CD4-positive, alpha-beta T cell treated with Interleukin-17A for 4 hours (primary cell): ENCODE results near the gene DTNBP1.
A peak's percentile ranks its signal among the peaks of the same experiment; 100 is the strongest.

Experiments
- DNase-seq: peaks from one replicate; pipeline ENCODE4 v3.0.0-alpha.2; 2020; ENCODE audit warnings: mixed read lengths

The DTNBP1 gene

DNA sequence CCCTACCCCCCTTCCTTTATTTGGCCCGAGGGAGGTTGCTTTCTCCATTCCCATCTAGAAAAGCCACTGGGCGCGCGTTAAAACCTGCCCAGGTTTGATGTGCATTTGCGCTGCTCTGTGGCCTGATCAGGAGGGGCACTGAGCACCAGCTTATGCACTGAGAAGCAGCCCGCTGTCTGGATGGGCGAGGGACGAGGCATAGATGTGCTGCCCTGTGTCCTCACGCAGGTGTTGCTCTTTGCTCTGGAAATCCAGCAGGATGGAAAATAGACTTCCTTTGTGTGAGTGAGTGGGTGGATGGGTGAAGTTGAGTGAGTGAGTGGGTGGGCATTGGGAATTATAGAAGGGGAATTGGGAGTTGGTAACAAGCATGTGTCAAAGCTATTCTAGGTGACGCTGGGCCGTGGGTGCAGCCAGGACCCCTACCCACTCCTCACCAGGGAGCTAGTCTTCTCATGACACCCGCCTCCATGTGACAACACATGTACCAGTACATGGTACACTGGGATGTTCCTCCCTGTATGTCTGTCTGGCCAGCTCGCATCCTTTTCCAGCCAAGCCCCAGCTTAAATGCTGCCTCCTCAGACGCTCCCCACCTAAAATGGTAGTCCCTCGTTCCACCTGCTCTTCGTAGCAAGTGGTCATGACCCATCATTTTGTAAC, 162.6 kb downstream of the DTNBP1 start:
- no peak for DNase-seq

DNA sequence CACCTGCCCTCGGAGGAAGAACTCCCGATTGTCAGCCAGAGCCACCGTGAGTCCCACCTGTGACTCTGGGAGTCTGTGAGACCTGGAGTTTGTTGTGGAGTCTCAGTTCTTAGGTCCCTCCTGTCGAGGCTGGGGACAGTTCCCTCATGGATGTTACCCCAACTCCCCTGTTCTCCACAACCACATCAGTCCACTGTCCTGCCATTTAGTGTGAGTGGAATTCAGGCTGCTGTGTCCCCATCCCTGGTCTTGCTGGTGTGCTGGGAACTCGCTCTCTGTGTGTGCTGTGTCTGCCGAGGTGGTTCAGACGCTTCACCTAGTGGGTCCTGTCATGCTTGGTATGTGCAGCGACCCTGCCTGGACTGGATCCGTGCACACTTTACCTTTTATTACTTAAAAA, 163.2 kb downstream of the DTNBP1 start:
- DNase-seq, result no peak

DNA sequence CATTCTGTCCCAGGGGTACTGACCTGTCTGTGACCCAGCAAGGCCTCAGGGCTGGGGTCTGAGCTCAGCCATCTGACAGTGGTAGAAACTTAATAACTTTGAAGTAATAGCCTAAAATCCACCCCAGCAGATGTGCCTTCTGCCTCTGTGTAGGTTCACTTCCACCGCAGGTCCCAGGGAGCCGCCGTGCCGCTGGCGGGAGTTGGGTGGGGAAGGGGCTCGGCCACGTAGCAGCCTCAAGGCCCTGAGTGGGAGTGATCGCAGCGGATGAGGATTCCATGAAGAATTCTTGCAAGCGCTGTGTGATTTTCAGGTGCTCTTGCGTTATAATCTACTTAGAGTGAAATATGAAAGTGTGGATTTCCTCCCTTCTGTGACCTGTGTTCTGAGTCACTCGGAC, 163.7 kb downstream of the DTNBP1 start:
- no peak for DNase-seq

DNA sequence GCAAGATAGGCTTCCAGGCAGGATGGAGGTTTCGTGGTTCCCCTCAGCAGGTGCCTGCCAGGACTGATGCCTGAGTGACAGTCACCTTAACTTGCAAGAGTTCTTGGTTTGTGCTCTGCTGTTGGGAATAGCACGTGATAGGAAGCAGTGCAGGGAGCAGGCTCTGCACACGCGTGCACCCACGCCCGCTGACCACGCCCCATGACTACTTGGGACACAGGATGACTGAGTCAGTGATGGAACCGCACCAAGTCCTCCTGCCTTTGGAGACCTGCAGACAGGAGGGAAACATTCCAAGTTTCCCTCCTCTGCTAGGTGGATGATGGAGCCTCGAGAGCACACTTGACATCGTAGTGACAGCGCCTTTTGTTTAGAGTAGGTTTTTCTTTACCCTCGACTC, 164.2 kb downstream of the DTNBP1 start:
- no peak for DNase-seq

DNA sequence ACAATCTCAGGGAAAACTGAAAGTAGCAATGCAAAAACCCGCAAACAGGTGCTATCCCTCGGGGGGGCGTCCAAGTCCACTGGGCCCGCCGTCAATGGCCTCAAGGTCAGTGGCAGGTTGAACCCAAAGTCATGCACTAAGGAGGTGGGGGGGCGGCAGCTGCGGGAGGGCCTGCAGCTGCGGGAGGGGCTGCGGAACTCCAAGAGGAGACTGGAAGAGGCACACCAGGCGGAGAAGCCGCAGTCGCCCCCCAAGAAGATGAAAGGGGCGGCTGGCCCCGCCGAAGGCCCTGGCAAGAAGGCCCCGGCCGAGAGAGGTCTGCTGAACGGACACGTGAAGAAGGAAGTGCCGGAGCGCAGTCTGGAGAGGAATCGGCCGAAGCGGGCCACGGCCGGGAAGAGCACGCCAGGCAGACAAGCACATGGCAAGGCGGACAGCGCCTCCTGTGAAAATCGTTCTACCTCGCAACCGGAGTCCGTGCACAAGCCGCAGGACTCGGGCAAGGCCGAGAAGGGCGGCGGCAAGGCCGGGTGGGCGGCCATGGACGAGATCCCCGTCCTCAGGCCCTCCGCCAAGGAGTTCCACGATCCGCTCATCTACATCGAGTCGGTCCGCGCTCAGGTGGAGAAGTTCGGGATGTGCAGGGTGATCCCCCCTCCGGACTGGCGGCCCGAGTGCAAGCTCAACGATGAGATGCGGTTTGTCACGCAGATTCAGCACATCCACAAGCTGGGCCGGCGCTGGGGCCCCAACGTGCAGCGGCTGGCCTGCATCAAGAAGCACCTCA, 166.3 kb downstream of the DTNBP1 start:
- DNase-seq, result no peak

DNA sequence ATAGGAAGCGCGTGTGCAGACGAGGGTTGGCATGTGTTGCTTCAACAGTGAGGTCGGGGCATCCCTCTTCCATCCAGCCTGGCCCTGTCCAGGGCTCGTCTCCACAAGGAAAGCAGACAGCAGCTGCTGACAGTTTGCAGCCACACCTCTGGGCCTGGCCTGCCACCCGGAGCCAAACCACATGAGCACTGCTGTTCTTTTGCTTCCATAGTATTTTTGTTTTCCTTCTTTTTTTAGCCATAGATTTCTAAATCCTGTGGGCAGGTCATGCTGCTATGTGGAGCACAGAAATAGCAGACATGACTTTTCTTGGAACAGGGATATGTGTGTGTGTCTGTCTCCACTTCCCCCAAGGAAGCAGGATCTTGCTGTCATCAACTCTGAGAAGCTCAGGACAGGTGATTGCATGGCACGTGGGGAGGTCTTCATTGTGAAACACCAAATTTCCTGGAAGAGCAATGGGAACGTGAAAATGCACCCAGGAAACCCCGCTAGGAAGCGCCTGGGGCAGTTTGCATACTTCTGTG, 167.4 kb downstream of the DTNBP1 start:
- no peak for DNase-seq

DNA sequence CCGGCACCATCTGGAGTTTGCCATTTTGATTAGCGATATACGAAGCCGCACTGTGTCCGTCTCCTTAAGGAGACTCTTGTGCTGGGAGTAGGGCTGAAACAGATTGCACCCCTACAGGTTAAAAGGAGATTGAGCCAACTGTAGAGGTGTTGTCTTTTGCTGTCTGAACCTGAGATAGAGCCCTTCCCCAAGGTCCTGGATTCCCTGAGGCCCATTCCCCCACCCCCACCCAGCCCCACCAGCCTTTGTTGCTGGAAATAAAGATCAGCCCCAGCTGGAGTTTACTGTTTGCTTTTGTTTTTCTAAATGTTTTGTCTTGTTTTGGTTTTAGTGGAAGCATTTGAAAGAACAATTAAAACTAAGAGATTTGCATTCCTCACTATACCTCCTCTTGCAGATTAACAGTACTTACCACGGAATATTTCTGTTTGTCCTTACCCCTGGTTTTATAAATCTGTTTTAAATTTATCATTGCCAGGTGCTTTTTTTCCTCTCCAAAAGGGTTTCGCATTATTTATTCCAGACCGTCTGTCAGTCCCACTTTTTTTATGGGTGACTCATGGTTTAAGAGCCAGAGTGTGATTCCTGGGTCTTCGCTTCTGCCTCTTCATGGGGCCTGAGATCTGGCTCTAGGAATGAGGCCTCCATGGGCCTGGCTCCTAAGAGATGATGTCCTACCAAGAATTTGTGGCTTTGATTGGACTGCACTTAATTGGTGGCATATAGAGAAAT, 169.2 kb downstream of the DTNBP1 start:
- DNase-seq, result no peak

DNA sequence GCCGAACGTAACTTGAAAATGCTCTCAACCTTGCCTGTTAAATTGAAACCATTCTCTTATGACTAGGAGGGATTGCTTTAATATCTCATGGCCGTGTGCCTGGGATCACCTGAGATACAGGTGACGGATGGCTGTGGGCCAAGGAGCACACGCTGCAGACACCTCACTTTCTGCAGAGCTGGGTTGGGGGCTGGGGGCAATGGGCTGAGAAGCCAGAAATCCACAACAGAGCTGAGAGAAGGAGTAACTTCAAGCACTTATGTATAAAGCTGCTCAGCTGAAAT, 170.9 kb downstream of the DTNBP1 start:
- no peak for DNase-seq

DNA sequence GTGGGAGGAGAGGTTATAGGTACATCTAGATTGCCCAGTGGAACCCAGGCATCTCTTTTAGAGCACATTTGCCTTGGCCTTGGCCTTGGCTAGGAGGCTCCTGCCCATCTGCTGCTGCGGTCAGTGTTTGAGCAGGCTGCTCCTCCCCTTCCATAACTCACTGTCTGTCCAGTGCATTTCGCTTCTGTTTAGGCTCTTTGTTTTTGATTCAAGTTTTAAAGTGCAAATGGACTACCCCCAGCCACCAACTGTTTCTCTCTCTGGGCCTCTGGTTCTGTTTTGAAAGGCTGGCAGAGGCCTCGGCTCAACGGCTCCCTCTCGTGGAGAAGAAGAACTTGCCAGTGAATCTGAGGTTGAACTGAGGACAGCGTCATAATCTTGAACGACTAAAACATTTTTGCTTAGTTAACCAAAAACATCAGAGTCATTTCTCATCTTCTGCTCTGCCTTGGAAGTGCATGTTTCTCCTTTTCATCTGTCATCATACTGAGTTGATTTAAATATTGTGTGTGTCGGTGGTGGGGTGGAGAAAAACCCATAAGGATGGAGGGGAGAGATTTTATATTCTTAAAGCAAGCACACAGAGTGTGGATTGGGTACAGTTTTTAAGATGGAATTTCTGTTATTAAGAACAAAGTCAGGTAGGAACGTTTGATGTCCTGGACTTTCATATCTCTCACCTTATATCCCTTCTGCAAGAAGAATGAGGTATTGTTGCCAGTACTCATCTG, 171.4 kb downstream of the DTNBP1 start:
- DNase-seq, result peak; percentile 76

DNA sequence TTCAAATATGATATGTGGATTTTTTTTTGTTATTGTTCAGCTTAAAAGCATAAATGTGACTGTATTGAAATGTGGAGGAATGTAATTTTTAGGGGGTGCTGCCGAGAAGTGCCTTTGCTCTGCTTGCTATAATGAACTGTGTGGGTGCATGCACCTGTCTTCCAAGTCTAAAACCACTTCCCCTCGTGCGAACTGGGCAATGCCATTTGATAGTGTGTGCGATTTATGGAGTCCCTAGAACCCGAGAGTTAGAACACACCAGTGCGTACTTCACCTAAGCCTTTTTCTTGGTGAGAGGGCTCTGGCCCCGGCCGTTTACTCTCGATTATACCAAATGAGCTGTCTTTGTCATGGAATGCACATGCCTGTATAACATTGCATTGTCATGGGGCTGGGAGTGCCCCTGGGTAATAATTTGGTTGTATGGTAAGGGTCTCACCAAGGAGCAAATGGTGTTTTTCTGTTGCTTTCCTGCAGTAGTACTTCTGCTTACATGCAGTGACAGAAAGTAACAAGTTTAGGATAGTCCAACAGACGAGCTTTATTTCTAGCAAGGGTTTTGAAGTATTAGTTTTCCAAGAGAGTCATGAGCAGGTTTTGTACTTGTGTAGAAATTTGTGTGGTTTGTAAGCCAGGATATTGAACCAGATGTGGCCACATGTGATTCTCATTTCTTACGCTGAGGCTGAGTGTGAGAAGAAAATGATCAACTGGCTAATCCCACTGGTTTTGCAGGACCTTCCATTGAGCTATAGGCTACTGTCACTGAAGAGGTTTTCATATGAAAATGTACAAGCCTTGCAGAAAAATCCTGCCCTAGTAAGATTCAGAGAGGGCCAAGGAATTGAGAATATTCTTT, 172.4 kb downstream of the DTNBP1 start:
- no peak for DNase-seq

DNA sequence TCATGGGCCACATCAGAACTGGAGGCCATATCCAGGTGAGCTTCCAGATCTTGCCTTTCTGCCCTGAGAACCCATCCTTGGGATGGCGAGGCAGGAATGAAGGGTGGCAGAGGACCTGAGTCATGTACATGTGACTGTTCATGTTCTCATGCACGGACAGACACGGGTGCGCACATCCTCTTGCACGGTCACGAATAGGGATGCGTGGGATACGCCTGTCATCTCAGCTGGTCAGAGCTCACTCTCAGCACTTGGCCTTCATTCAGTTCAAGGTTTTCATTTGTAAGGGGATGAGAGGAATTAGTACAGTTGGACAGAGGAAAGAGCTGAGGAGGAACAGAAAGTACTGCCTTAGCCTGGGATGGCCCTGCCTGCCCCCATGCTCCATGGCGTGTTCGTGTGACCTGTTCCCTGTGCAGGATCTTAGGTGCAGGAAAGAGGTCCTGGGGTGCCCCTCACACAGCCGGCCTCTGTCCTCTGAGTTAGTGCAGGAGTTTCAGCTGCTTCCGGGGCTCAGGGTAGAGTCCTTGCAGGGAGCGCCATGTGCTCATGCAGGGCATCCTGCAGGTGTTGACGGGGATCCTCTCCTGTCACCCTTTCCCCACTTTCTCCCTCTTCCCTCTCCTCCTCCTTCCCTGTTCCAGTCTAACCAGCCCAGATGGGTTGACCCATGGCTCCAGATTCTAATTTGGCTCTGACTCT, 173.4 kb downstream of the DTNBP1 start:
- DNase-seq, result no peak

DNA sequence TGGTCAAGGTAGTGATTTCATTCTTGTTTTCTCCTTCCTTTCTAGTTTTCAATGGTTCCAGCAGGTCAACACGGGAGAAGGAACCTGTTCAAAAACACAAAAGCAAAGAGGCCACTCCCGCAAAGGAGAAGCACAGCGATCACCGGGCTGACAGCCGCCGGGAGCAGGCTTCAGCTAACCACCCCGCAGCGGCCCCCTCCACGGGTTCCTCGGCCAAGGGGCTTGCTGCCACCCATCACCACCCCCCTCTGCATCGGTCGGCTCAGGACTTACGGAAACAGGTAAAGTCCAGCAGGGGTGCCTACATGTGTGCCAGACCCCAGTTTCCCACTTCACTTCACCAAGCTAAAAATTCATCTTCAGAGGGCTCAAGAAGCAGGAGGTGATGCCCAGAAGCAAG, 175.6 kb downstream of the DTNBP1 start:
- DNase-seq, result no peak

DNA sequence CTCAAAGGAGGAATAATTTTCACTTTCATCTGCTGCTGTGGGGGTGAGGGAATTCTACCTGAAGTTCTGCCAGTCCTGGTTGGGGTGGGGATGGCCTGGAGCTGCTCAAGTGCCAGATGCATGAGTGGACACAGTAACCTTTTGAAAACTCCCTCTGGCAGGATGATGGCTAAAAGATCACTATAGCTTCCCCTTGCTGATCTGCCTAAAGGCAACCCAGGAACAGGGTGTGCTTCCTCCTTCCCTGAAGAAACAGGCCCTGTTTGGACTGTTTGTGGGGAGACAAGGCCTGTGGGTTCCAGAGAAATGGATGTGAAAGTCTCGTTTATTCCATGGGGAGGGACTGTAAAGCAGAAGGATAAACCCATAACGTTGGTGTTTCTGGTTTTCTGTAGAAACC, 176.9 kb downstream of the DTNBP1 start:
- DNase-seq, result no peak

DNA sequence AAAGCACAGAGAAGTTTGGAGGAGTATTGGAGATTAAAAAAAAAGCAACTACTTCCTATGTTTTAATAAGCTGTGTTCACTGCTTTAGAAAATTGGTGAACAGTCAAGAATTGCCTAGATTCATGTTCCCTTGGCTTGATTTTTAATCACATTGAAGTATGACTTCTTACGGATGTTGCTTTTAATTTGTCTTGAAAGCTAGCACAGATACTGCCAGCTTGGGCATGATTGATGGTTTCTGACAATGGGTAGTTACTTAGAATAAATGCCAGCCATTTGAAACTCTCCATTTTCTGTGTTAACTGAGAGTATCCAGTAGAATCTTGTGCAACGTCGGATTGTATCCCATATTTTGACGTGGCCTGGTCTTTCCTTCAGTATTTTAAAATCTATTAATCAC, 178.0 kb downstream of the DTNBP1 start:
- DNase-seq, result no peak

DNA sequence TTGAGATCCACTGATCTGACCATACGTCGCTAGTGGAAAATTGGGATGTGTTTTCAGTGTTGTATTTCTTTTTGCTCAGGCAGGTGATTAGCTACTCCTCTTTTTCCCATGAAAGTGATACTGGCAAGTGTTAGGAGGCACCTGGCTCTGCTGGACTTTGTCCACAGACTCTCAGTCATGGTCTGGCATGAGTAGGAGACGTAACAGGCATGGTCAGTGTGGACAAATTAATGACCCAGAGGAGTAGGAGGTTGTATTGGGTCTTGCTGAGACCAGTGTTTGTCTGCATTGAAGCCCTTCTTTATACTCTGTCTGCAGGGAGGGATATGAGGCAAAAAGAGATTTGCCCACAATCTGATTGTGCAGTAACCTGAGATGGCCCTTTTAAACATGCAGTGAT, 178.7 kb downstream of the DTNBP1 start:
- DNase-seq, result no peak

DNA sequence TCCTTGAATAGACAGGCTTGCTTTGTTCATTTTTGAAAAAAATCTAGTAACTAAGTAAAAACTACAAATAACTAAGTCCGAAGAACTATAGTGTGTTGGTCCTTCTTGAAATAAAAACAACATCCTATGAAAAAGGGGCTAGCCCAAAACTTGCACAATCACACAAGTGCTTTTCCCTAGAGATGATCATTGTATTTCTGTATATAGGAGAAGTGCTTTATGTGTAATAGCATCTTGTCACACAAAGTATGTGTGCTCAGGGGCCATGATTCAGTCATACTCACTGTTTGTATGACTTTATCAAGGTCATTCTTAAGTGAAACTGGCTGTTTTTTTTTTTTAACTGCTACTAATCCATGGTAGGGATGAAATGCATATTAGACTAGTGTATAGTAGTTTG, 179.8 kb downstream of the DTNBP1 start:
- DNase-seq, result no peak

DNA sequence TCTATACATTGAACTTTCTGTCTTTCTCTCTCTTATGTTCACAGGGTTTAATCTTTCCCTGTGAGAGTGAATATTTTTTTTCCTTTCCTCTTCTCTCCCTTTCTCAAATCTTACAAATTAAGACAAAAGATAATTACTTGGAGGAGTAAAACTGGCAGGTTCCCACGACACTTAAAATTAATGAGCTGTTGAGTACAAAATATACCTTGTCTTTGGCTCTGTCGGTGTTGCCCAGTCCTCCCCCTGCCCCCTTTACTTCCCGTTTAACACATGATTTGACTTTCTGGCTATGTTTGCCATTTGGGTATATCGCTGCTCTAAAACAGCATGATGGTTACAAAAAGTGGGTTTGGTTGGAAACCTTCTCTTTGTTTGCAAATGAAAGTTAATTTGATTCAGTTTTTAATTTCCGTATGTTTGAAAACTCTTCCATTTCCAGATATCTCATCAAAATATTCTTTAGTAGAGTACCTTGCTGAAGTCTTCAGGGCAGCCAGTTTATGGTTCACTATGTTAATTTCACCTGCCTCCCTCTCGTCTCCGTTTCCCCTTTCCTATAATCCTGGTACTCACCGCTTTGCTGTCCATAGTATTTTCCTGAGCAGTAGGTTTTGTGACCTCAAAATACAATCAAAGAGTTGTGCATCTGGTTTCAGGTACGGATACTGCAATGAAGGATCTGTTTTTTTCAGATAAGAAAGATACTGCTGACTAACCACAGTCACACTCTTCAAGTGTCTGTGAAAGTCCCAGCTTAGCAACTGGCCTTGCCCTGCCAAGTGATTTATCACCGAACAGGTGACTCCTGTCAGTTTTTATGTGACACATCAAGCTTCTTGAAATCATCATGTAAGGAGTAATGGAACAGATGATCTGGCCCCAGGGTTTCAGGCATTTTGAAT, 181.2 kb downstream of the DTNBP1 start:
- no peak for DNase-seq

DNA sequence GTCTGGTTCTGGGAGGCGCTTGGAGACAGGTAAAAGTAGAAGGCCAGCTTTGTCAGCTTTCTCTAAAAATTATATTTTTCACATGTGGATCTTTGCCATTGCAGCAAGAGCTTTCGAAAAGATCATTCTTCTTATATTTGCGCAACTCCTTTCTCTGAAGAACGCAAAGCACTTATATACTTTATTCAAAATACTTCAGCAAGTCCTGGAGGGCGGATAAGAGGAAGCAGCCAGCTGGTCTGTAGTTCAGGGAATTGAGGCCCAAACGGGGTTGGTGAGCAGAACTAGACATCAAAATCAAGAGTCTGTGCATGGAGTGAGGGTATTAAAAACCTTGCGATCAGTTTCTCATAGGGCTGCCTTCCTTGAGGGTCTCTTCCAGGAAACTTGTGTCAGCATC, 182.3 kb downstream of the DTNBP1 start:
- no peak for DNase-seq

DNA sequence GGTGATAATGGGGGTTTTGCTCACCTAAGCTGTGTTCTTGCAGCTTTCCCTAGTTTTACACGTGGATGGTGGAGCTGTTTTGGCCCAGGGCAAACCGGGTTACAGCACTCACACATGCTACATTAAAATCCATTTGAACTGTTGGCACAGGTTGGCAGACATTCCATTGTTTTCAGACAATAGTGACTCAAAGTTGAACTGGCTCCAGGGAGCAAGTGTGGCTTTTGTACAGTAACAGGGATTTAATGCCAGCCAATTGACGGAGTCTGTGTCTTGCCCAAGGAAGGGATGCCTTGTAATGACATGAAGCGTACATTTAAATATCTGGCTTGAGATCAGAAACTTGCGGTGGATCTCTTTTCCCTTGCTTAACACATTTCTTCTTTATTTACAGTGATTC, 183.1 kb downstream of the DTNBP1 start:
- DNase-seq, result no peak

DNA sequence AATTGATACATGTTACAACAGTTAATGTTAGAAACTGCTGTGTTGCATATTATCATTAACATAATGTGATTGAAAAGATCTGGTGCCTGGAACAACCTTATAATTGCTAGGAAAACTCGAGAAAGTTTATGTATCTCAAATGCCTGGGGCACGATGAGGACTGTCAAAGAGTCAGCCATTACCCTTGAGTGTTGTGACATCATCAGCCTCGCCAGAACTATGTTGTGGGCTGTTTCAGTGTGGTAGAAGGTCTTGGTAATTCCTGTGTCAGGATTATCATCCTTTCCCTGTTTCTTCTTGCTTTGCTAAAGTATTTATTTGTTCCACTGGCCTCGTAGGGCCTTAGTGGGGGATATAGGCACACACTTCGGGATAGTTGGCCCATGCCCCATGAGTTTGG, 185.1 kb downstream of the DTNBP1 start:
- no peak for DNase-seq
